GM18519 (cell line): Measurements from ENCODE around the gene ANGEL1.

Experiments used
- ATAC-seq: cut with Tn5 transposase; IDR thresholded peaks from one replicate; pipeline ENCODE4 v1.9.1; 2021; ENCODE audit warnings: mild to moderate bottlenecking, moderate library complexity; ENCODE audit not compliant: unreplicated experiment, low FRiP score

ANGEL1 gene

DNA sequence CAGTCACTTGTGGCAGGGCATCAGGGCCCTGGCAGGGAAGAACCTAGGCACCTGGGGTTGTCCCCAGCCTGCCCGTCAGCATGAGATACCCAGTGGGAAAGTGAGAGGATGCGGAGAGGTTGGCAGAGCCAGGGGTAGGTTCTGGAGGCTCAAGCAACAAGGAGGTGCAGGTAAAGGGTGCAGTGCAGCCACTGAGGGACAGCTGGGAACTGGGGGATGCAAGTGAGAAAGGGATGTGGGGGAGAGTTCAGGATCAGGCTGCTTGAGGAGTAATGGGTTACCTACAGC is 32.7 kb downstream of the ANGEL1 start:
- no peak for ATAC-seq

DNA sequence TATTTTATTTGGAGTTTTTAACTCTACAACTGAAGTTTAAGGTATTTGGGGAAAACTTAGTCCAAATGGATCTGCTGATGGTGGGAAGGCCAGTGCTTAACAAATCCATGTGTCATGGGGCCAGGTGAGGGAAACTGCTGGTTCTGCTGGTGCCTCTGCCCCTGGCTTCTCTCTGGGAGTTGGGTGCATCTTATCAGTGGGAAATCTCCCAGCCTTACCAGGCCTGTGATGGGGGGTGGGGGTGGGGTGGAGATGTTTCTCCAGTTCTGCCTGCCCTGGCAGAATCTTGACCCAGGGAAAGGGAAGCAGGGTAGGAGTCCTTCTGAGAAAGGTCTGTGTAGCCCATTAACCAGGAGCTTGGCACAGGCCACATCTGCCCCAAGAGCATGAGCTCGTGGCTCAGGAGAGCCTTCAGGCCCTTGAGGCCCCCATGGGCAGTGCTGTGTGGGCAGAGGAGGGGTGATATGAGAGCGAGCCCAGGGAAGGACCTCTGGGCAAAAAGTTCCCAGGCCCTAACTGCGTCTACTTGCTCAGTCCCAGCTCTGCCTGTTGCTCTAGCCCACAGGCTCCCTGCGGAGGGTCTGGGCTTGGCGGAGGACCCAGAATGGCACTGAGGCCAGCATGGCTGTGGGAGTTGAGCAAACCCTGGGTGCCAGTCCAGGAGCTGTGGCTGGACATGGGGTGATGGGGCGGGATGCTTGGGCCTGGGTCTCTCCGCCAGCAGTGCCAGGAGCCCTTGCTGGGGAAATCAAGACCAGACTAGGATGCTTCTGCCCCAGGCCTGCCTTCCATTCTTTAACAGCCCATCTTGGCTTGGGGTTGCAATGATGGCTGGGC is 33.2 kb downstream of the ANGEL1 start:
- no peak for ATAC-seq

DNA sequence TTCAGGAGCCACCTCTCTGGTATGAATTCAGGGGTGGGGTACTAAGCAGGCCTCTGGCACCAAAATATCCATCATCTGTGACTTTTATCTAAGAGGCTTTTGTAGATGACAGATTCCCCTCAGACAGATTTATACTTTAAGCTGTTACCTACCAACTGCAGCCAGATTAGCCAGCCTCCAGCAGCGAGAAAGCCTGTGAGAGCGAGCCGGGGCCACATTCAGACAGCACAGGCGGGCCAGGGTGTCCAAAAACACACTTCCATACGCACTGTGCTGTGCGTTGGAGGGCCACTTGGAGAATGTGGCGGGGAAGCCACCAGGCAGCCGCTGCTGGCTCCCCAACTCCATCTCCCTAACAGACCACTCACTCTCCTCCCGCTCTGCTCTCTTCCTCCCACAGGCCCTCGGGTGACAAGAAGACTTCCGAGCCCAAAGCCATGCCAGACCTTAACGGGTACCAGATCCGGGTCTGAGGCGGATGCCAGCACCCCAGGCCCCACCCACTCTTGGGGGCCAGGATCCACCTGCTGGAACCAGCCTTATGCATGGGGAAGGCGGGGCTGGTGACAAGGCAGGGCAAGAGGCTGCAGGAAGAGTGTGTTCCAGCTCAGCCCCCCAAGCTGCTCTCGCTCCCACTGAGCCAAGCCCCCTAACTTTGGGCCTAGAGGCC is 34.0 kb downstream of the ANGEL1 start:
- ATAC-seq: no peak

DNA sequence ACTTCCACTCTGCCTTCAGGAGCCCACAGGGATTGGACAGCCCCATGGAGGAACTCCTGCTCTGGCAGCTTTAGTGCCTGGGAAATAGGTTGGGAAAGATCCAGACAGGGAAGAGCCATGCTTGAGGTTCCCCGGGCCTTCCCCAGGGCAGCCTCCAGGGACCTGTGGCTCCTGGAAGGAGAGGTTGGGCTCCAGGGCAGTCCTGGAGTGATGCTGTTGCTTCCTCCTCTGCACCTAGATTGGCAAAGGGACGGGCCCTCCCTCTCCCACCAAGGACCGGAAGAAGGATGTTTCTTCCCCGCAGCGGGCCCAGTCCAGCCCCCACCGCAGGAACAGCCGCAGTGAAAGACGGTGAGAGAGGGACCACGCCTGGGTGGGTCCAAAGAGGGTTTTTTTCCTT is 35.0 kb downstream of the ANGEL1 start:
- ATAC-seq: no peak

DNA sequence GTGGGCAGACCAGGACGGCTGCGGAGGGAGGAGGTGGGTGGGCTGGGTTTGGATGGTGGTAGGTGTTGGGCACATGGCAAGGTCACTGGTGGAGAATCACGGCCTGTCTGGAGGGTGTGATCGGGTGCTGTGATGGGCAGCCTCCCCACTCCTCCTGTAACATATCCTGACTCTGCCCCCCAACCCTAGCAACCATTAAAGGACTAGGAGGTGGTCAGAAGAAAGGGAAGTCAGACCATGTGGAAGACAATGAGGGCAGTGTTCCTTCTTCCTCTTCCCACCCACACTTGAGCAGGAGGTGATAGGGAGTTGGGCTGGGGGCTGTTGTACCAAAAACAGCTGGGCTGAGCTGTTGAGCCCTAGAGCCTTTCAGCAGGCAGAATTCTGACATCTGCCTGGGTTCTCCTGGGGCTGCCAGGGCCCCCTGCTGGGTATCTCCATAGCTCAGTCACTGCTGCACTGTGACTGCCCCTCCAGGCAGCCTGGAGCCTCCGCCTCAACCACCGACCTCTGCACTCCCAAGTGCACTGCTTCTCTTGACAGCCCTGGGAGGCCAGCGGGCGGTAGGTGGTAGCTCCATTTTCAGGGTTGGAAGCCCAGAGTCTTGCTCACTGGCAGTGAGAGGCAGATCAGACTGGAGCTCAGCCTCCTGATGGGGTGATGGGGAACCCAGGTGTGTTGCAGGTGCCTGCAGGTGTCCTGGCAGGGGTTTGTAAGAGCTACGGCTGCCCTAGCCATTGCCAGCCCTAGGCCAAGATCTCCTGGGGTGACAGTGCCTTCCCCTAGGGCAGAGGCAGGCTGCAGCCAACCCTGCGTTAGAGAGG is 36.0 kb downstream of the ANGEL1 start:
- no peak for ATAC-seq

DNA sequence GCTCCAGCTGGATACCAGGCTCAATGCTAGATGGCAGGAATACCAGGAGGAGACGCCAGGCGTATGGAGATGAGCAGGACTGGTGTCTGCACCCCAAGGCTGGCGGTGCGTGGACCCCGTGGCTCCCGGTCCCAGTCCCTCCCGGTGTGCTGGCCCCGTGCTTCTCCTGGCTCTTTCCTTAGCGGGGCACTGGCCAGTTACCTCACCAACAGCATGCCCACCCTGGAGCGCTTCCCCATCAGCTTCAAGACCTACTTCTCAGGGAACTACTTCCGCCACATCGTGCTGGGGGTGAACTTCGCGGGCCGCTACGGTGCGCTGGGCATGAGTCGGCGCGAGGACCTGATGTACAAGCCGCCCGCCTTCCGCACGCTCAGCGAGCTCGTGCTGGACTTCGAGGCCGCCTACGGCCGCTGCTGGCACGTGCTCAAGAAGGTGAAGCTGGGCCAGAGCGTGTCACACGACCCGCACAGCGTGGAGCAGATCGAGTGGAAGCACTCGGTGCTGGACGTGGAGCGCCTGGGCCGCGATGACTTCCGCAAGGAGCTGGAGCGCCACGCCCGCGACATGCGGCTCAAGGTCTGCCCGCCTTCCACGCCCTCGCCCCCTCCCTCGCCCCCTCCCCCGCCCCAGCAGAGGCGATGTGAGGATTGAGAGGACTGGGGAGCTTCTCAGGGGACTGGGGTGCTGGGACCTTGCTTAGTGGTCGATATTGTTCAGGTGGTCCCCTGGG is 36.8 kb downstream of the ANGEL1 start:
- no peak for ATAC-seq

DNA sequence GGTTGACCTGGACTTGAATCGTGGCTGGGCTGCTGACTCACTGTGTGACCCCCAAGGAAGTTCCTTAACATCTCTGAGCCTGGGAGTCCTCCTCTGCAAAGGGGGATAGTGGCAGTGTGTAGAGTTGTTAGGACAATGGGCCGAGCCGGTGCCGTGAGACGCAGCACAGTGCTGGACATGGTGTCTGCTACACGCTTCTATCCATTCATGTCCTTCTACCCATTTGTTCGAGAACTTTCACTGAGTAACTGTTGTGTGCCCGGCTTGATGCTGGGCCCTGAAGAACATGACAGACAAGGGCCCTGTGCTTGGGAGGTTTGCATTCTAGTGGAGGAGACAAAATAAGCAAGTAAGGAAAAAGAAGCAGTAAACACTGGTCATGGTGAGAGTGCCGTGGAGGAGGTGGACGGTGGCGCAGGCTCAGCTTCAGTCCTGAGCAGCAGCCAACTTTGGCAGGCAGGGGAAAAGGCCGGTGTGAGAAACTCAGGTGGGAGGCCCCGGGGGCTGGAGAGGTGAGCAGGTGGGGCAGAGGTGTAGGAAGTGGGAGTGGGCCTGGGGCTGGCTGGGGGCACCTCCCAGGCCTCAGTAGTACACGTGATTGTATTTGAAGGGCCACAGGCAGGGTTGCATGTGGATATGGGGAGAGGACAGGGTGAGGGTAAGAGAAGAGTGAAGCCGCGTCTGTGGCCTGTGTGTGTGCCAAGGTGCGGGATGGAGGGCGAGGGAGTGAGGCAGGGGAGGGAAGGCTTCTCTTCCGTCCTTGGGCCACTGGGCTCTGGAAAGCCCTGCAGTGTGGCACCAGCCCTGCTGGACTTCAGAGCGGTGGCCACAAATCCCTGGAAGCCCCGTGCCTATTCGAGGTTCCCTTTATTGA is 37.6 kb downstream of the ANGEL1 start:
- no peak for ATAC-seq

DNA sequence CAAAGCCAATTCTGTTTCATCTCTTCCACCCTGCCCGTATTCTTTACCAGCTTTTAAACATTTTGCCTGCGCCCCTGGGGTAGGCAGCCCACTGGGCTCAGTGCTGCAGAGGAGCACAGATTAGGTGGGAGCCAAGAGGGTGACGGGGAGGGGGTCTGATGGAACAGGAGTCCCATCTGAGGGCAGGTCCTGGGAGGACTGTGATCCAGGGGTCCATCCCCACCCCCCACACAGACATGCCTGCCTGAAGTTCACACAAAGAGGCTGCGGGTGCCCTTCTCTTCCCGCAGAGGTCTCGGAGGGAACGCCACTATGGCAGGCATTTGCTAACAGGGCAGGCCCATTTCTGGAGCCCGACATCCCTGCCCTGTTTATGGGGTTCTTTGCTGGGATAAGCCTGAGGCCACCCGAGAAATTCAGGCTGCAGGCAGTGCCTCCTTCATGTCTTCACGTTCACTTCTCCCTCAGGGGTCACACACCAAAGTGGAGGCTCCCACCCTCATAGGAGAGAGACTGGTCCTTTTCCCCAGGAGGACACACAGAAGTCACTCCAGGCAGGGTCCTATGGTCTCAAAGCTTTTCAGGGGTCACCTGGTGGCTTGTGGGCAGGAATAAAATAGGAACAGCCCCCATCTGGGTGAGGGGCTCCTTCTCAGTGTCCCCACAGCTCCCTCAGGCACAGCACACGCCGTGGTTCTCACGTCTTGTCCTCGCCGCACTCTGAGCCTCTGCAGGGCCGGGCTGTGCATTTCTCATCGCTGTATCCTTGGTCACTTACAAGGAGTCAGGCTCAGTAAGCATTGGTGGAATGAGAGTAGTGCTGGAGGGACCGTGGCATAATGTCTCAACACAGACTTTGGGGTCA is 38.5 kb downstream of the ANGEL1 start:
- no peak for ATAC-seq

DNA sequence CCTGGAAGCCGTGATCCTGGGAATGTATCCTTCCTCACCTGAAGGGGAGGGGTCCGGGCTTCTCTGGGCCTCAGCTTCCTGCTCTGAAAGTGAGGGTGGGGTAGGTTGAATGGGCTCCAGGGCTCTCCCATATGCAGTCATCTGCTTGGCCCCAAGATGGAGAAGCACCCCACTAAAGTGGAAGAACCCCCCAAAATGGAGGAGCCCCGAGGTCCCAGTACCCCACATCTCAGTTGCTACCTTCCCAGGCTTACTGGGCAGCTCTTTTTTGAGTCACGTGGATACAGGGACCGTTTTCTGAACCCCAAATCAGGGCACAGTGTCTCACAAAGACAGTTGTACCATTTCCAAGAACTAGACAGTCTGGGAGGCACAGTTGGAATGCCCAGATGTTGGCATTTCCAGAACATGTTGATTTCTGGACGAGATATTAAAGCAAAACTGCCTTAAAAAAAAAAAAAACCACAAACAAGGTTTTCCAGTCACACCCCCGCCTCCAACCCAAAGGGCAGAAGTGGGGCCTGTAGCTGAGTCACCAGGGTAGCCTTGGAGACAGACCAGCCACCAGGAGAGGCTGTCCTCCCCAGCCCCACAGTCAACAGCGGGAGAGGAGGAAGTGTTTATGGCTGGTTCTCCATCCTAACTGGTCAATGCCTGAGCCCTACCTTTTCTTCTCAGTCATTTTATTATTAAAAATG is 39.3 kb downstream of the ANGEL1 start:
- ATAC-seq: no peak

DNA sequence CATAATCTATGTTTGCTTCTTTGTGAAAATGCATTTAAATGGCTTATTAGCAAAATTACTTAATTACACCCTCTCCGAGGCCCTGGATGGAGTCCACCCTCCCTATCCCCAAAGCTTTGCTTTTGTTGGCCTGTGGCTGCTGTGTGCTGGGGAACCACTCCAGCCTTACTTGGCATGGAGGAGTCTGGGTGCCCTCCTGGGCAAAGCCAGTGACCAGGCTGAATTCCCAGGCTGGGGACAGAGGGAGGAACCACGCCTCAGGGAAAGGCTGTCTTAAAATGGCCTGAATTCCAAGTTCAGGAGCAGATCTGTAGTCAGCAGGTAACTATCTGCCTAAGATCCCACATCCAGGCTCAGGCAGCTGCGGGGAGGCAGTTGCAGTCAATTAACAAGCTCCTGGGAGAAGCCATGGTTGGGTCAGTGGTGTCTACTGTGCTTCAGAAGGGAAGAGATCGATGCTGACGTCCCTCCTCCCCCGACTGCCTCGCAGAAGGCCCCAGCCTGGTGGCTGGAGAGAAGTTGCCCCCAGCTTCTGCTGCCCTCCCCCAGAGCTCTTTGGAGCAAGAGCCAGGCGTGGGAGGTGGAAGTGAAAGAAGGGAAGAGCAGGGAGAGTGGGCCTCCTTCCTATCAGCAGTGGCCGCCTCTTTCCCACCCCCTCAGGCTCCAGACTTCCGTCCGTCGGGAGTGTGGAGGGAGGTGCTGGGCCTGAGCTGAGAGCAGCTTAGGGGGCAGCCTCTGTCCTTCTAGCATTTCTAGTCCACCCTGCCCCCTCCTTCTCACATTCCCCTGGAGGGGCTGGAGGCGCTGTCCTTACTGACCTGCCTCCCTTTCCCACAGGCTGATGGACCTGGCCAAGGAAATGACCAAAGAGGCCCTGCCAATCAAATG is 40.1 kb downstream of the ANGEL1 start:
- ATAC-seq: no peak

DNA sequence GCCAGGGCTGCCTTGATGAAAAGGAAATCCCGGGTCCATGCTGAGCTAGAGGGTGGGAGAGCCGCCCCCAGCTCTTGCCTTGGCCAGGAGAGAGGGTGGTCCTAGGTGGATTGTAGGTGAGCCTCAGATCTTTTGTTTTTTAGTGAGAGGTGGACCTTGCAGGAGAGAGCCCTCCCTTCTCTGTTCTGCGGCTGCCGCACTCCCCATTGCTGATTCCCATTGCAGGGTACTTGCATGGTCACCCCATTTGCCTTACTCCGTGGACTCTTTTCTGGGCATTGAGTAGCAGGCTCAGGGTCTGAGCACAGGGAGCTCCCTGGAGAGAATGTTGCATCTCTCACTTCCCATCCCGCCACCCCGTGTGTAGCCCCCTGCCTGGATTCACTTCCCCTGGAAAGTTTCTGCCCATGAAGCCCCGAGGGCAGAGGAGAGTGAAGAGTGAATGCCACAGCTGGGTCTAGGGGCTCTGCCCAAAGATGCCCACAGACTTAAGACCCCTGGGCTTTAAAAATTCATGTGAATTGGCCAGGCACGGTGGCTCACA is 41.2 kb downstream of the ANGEL1 start:
- ATAC-seq: no peak

DNA sequence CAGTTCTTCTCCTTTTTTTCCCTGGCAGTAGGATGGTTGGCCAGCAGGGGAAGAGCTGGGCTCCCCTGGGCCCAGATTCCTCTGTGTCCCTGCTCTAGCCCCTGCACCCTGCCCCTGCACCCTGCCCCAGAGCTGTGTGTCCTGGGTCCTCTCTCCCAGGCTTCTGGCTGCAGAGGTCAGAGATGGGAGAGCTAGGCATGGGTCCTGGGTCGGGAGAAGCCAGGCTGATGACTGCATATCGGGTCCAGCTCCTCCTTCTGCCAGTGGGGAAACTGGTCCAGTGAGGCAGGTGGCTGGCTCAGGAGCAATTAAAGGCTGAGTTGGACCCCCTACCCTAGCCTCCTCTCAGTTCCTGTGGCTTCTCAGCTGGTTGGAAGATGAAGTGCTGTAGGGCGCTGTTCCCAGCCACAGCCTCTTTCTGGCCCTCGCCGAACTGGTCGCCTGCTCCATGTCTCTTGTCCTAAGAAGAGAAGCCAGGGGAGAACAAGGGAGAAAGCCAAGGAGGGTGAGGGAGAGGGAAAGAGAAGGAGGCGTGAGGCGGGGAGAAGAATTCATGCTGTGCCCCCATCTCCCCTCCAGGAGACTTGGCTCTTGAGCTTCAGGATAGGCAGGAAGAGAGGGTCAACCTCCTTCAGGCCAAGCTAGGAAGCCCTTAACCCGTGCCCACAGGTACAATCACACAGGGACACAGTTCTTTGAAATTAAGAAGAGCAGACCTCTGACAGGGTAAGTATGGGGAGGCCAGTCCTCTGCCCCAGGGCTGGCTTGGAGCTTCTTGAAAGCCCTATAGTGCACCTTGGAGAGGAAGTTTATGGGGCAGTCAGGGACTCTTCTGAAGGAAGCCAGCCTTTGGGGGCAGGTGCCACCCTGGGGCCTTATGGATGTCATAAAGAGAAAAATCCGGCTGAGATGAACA is 41.9 kb downstream of the ANGEL1 start:
- no peak for ATAC-seq

DNA sequence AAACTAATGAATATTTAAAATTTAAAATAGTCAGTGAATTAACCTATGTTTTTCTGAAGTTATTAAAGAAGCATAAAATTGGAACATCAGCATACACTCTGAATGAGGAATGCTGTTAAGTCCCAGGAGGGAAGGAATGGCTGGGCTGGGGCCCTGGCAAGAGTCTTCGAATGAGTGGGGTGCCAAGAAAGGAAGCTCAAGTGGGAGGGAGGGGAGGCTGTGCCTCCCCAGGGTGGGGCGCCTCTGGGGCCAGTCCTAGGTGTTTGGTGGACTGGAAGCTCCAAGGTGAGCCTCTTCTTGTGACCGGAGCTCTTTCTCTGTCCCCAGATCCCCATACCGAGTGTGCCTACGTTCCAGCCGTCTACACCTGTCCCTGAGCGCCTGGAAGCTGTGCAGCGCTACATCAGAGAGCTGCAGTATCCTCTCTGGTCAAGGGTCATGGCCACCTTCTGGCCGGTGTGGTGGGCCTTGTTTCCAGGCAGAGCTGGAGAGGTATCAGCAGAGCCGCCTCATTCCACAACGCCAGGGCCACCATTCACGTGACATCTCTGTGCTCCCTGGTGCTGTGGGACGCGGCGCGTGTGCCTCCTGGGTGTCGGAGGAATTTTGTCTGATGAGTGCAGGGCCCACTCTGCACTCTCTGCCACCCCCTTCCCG is 42.9 kb downstream of the ANGEL1 start:
- no peak for ATAC-seq

DNA sequence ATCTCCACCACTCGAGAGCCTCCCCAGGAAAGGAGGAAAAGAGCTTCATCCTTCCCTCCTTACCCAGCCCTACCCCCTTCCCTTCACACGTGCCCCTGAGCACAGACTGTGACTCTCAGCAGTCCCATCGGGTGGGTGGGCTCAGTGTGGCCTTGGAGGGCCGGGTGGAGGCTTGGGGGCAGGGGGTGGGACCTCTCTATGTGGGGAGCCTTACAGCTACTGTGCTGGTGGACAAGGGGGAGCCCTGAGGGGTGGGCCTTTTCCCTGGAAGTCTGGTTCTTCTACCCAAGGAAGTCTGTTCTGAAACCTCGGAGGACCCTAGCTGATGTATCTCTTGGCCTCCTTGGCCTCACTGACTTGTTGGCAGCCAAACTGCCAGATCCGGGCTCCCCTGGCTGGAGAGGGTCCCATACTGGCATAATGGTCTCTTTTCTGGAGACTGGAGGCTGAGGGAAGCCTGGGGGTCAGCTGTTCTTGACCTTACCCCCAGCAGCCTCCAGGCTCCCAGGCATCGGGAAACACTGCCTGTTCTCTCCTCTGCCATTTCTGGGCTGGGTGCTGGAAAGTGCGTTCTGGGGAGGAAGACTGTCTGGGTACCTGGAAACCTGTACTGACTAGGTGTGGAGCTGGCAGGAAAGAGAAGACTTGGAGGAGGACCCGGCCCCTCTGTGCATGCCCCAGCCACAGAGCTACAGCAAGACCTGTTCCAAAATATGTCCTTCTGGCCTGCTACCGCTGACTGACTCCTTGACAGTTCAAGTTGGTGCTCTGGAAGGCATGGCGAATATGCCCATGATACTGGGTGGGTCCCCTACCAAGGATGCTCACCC is 43.8 kb downstream of the ANGEL1 start:
- no peak for ATAC-seq
